Ishikawa (cell line): ENCODE results near the gene PRKRIP1.
A peak's percentile ranks its signal among the peaks of the same experiment; 100 is the strongest.

Experiments used
- CEBPB ChIP-seq: IDR thresholded peaks from 2 replicates; pipeline ENCODE4 v1.6.1; 2012
- CREB1 ChIP-seq: IDR thresholded peaks from 2 replicates; pipeline ENCODE4 v1.6.1; 2012; ENCODE audit warnings: low read depth
- EGR1 ChIP-seq: IDR thresholded peaks from 2 replicates; pipeline ENCODE4 v1.6.1; 2012
- EP300 ChIP-seq: IDR thresholded peaks from 2 replicates; pipeline ENCODE4 v1.6.1; 2012; ENCODE audit warnings: borderline replicate concordance
- FOXM1 ChIP-seq: IDR thresholded peaks from 2 replicates; pipeline ENCODE4 v1.6.1; 2012; ENCODE audit warnings: low read depth, borderline replicate concordance
- RAD21 ChIP-seq: IDR thresholded peaks from 2 replicates; pipeline ENCODE4 v1.6.1; 2012; ENCODE audit warnings: low read depth
- TAF1 ChIP-seq: IDR thresholded peaks from 2 replicates; pipeline ENCODE4 v1.6.1; 2012; ENCODE audit warnings: low read depth, mild to moderate bottlenecking
- TCF12 ChIP-seq: IDR thresholded peaks from 2 replicates; pipeline ENCODE4 v1.6.1; 2012; ENCODE audit warnings: low read depth
- TEAD4 ChIP-seq: IDR thresholded peaks from 2 replicates; pipeline ENCODE4 v1.6.1; 2012
- YY1 ChIP-seq: IDR thresholded peaks from 2 replicates; pipeline ENCODE4 v1.6.1; 2012; ENCODE audit warnings: low read depth
- ZBTB7A ChIP-seq: IDR thresholded peaks from 2 replicates; pipeline ENCODE4 v1.6.1; 2012; ENCODE audit warnings: low read depth
- TF ChIP-seq, protein P1 (sequence below): IDR thresholded peaks from 2 replicates; pipeline ENCODE4 v1.6.1; 2012
- TF ChIP-seq, protein P2 (sequence below): IDR thresholded peaks from 2 replicates; pipeline ENCODE4 v1.6.1; 2012
- TF ChIP-seq, protein P3 (sequence below): IDR thresholded peaks from 2 replicates; pipeline ENCODE4 v1.6.1; 2012; ENCODE audit warnings: low read depth, mild to moderate bottlenecking

Gene PRKRIP1

DNA sequence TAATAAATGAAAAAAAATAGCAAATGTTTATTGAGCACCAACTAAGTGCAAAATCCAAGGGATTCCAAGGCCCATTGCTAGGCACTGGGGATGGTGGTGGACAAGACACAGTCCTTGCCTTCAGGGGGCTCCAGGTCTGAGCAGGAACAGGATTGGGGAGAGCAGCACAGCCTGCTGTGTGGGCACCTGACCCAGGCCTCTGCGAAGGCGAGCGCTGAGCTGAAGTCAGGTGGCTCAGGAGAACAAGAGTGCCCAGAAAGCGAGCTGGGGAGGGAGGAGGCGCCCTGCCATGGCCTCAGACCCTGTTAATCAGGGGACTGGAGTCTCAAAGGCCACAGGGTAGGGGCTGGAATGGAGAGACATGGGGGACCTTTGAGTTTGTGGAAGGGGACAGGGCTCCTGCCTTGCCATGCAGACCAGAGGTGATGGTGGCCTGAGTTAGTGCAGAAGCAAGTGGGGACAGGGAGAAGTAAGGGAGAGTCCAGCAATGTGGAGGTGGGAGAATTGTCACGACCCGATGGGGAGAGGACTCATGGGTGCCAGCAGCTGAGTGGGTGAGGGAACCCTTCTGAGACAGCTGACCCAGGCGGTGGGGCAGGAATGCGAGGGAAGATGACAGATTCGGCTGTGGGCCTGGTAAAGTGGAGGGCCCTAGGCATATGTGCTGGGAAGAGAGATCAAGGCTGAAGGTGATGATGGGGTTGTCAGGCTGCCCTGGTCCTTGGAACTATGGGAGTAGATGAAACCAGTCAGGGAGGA lies 33.2 kb downstream of the PRKRIP1 start:
- TF ChIP-seq CREB1 (no peak), CEBPB (no peak)

DNA sequence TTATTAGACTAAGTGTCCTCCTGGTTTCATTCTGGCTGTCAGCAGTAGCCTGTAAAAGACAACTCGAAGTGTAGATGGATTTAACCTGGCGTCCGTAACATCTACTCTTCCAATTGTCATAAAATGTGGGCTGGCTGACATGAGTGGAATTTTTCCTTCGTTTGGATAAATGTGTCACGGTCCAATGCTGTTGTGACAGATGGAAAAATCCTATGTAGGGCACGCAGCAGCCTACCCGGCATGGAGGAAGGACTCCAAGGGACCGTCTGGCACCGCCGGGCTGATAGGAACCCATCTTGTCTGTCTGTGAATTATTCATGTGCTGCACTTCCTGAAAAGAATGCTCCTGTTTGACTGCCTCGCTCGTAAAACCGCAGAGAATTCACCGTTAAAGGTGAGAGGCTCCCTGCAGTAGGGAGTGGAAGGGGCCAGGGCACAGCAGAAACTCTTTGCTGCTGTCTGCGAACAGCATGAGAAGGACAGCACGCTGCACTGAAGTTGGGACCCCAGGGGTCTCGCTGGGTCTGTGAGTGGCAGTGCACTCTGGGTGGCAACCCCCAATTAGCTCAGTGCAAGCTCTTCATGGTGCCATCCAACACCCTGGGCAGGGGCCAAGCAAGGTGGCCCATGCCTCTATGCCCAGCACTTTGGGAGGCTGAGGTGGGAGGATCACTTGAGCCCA lies 35.6 kb downstream of the PRKRIP1 start:
- TF ChIP-seq TCF12 (no peak), TEAD4 (no peak), EP300 (no peak), RAD21 (no peak), CREB1 (no peak), TAF1 (no peak), CEBPB (no peak), EGR1 (no peak), FOXM1 (no peak), ZBTB7A (no peak)
- TF ChIP-seq, protein P1, sequence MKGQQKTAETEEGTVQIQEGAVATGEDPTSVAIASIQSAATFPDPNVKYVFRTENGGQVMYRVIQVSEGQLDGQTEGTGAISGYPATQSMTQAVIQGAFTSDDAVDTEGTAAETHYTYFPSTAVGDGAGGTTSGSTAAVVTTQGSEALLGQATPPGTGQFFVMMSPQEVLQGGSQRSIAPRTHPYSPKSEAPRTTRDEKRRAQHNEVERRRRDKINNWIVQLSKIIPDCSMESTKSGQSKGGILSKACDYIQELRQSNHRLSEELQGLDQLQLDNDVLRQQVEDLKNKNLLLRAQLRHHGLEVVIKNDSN, result no peak
- TF ChIP-seq, protein P2, sequence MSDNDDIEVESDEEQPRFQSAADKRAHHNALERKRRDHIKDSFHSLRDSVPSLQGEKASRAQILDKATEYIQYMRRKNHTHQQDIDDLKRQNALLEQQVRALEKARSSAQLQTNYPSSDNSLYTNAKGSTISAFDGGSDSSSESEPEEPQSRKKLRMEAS, result no peak

DNA sequence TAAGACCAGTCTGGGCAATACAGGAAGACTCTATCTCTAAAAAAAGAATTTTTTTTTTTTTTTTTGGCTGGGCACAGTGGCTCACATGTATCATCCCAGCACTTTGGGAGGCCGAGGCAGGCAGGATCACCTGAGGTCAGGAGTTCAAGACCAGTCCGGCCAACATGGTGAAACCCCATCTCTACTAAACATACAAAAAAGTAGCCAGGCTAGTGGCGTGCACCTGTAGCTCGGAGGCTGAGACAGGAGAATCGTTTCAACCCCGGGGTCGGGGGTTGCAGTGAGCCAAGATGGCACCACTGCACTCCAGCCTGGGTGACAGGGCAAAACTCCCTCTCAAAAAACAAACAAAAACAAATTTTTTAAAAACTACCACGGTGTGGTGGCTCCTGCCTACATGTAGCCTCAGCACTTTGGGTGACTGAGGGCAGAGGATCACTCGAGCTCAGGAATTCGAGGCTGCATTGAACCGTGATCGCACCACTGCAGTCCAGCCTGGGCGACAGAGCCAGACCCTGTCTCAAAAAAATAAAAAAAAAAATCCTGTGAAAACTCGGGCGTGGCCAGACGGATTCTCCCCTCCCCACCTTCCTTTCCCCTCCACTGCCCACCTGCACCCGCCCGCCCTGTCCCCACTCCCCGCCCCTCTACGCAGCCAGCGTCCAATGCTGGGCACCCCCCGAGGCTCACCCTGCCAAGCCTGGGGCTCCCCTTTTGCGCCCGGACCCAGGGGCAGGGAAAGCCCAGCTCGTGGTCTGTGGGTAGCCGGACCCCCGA lies 36.5 kb downstream of the PRKRIP1 start:
- TF ChIP-seq TCF12 (no peak), CREB1 (no peak), EGR1 (no peak), RAD21 (no peak), EP300 (no peak), FOXM1 (no peak), TEAD4 (no peak)
- TF ChIP-seq, protein P1, result no peak
- TF ChIP-seq, protein P3, sequence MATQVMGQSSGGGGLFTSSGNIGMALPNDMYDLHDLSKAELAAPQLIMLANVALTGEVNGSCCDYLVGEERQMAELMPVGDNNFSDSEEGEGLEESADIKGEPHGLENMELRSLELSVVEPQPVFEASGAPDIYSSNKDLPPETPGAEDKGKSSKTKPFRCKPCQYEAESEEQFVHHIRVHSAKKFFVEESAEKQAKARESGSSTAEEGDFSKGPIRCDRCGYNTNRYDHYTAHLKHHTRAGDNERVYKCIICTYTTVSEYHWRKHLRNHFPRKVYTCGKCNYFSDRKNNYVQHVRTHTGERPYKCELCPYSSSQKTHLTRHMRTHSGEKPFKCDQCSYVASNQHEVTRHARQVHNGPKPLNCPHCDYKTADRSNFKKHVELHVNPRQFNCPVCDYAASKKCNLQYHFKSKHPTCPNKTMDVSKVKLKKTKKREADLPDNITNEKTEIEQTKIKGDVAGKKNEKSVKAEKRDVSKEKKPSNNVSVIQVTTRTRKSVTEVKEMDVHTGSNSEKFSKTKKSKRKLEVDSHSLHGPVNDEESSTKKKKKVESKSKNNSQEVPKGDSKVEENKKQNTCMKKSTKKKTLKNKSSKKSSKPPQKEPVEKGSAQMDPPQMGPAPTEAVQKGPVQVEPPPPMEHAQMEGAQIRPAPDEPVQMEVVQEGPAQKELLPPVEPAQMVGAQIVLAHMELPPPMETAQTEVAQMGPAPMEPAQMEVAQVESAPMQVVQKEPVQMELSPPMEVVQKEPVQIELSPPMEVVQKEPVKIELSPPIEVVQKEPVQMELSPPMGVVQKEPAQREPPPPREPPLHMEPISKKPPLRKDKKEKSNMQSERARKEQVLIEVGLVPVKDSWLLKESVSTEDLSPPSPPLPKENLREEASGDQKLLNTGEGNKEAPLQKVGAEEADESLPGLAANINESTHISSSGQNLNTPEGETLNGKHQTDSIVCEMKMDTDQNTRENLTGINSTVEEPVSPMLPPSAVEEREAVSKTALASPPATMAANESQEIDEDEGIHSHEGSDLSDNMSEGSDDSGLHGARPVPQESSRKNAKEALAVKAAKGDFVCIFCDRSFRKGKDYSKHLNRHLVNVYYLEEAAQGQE, result no peak
- TF ChIP-seq, protein P2, result no peak

DNA sequence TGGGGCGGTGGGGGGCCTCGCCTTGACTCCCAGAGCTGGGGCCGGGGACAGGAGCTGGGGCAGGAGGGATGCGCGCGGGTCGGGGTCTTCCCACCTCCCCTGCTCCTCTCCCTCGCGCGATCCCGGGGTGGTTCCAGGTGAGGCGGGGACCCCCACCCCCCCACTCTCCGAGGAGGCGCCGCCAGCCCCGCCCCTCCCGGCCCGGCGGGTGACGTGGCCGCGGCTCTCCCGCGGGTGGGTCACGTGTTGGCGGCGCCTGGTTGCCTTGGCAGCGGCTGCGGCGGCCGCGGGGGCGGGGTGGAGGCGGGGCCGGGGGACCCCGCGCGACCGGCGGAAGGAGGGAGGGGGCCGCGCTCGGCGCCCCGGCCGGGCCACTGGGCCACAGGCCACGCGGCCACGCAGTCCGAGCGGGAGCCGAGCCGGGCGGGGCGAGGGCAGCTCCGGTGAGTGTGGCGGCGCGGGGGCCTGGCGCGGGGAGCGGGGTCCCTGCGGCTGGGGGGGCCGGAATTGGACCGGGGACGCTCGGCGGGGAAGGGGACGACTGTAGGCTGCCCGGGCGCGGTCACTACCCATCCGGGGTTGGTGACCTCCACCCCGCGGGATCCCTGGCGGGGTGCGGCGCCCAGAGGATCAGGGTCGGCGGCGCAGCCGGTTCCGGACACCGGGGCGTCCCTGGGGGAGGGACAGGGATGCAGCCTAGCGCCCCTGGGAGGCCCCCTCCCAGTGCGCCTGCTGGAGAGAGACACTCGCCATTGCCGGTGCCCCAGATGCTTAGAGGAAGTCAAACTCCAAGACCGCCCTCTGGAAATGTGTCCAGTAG lies 37.3 kb downstream of the PRKRIP1 start, which contains the start of gene ORAI2:
Gene ORAI2 (plus strand): TSS at position 357 of the 820 bp plus-strand sequence. CDS start 5,382 bp downstream, outside the sequence.
- TF ChIP-seq TCF12 (no peak), YY1 (no peak), ZBTB7A (peak; percentile 95), EGR1 (peak; percentile 66)
- TF ChIP-seq, protein P1, result peak; percentile 94
- TF ChIP-seq, protein P3, result no peak
